ENCODE measurements around the gene NFATC4. TPM values are rescaled to one million over a fixed set of nuclear protein-coding genes. Genes with fewer than 3 reads are reported as not detected.

NFATC4 gene
- total RNA-seq, 1 experiment from 2014 or later = 15.1 TPM

DNA sequence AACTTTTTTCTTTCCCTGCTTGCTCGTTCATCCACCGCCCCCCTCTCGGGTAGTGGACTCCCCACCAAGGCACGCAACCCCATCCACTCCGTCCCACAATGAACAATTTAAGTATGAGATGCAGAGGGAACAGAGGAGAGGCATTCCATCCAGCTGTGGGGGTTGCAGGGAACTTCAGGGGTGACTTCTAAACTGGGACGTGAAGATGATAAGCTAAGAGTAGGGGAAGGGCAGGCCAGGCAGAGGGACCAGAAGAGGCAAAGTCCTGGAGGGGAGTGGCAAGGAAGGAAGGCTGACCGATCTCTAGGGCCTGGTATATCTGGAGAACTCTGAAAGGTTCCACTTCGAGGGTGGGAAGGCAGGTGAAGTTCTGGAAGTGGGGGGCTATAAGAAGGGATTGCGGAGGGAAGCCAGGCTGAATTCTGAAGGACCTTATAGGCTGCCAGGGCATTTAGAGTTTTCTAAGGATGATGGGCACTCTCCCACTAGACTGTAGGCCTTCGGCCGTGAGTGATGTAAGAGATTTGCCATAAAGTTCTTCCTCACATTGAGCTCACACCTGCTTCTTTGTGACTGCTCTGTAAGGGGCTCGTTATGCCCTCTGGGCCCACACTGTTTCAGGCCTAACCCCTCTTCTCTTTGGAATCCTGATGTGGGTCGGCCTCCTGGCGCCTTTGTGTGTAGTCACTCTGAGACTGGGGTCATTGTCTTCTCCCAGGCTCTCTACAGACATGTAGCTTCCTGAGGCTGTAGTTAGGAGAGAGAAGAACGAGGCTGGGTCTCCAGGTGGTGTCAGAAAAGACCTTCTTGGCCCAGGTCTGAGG is 12.1 kb downstream of the NFATC4 start:
- H3K4me3 ChIP-seq (ENCODE audit: low read length) = no peak overlapping the region
- H3K9ac ChIP-seq (ENCODE audit: low read length) = no peak overlapping the region
- H2AFZ ChIP-seq (ENCODE audit: low read length) = no peak overlapping the region
- no peaks in the 10 kb centered on the region for H3K9me2 ChIP-seq (replicated peaks; ENCODE audit: low read length)
- no peaks in the 10 kb centered on the region for H4K20me1 ChIP-seq (ENCODE audit: low read length)
- no peaks in the 10 kb centered on the region for H3K9me3 ChIP-seq (ENCODE audit: low read length)
- no peaks in the 10 kb centered on the region for H3K36me3 ChIP-seq (ENCODE audit: low read depth, low read length)
- no peaks in the 10 kb centered on the region for H3K79me2 ChIP-seq (ENCODE audit: low read length)
- H3K27me3 ChIP-seq (ENCODE audit: low read length) = no peaks in the 10 kb centered on the region
- H3K27ac ChIP-seq (ENCODE audit: low read length) = no peak overlapping the region
- DNase-seq = no peak
- ChIA-PET POLR2A (ENCODE audit: unreplicated experiment) (no interaction called here), CTCF (no interaction called here)
- no peak overlapping the region for H3K4me2 ChIP-seq (ENCODE audit: low read length)
- BruUV-seq (replicated peaks) = no TSS peak
- H3K4me1 ChIP-seq (ENCODE audit: insufficient read depth, low read length) = no peaks in the 10 kb centered on the region
- no peak for TF ChIP-seq EZH2phosphoT487 (IDR thresholded peaks at IDR 0.05; ENCODE audit: borderline replicate concordance, low read length)
- no peak for TF ChIP-seq EZH2 (IDR thresholded peaks at IDR 0.05; ENCODE audit: low read length, unreplicated experiment)
- TF ChIP-seq, protein P1, sequence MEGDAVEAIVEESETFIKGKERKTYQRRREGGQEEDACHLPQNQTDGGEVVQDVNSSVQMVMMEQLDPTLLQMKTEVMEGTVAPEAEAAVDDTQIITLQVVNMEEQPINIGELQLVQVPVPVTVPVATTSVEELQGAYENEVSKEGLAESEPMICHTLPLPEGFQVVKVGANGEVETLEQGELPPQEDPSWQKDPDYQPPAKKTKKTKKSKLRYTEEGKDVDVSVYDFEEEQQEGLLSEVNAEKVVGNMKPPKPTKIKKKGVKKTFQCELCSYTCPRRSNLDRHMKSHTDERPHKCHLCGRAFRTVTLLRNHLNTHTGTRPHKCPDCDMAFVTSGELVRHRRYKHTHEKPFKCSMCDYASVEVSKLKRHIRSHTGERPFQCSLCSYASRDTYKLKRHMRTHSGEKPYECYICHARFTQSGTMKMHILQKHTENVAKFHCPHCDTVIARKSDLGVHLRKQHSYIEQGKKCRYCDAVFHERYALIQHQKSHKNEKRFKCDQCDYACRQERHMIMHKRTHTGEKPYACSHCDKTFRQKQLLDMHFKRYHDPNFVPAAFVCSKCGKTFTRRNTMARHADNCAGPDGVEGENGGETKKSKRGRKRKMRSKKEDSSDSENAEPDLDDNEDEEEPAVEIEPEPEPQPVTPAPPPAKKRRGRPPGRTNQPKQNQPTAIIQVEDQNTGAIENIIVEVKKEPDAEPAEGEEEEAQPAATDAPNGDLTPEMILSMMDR (conservative IDR thresholded peaks at IDR 0.05; ENCODE audit: low read depth, low read length) = no peak
- no peak for ATAC-seq
- H3F3A ChIP-seq (ENCODE audit: low read length, unreplicated experiment) = no peaks in the 10 kb centered on the region
- intact Hi-C loops (cut with micrococcal nuclease) = no loop called here

DNA sequence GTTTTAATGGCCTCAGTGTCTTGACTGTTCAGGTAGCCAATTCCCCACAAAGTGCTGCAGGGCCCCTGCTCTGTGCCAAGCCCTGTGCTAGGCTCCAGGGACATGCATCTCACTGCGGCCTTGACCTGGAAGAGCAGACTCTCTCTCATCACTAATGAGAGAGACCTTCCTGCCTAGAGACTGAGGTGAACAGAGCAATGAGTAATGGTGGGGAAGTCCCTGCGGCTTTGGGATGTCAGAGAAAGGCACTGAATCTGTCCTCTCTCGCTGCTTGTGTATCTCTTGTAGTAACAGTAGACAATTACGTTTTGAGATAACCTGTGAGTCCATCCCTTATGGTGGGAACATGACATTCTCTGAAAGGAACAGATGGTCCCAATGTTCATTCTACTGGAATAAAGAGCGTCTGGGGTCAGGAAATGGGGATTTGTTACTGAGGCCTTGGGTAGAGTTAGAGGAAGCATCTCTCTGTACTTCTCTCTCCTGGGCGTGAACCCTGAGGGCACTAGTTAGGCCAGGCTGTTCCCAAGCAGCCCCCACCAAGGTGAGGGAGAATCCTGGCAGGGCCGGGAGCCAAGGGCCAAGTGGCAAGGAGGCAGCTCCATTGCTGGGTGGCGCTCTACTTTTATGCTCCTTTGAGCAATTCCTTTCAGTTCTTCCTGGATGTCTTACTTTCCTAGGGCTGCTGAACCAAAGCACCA is 13.5 kb downstream of the NFATC4 start:
- no peaks in the 10 kb centered on the region for H3F3A ChIP-seq (ENCODE audit: low read length, unreplicated experiment)
- BruUV-seq (replicated peaks) = no TSS peak
- H3K4me3 ChIP-seq (ENCODE audit: low read length) = no peak overlapping the region
- no peaks in the 10 kb centered on the region for H3K4me1 ChIP-seq (ENCODE audit: insufficient read depth, low read length)
- H3K9me3 ChIP-seq (ENCODE audit: low read length) = no peaks in the 10 kb centered on the region
- DNase-seq (no peak), ATAC-seq (no peak)
- no peak overlapping the region for H2AFZ ChIP-seq (ENCODE audit: low read length)
- no peak overlapping the region for H3K9ac ChIP-seq (ENCODE audit: low read length)
- H4K20me1 ChIP-seq (ENCODE audit: low read length) = no peaks in the 10 kb centered on the region
- H3K79me2 ChIP-seq (ENCODE audit: low read length) = no peaks in the 10 kb centered on the region
- H3K4me2 ChIP-seq (ENCODE audit: low read length) = no peak overlapping the region
- no peak for TF ChIP-seq EZH2 (IDR thresholded peaks at IDR 0.05; ENCODE audit: low read length, unreplicated experiment)
- TF ChIP-seq, protein P1 (conservative IDR thresholded peaks at IDR 0.05; ENCODE audit: low read depth, low read length) = no peak
- H3K36me3 ChIP-seq (ENCODE audit: low read depth, low read length) = no peaks in the 10 kb centered on the region
- no peaks in the 10 kb centered on the region for H3K9me2 ChIP-seq (replicated peaks; ENCODE audit: low read length)
- ChIA-PET CTCF (no interaction called here), POLR2A (ENCODE audit: unreplicated experiment) (no interaction called here)
- H3K27me3 ChIP-seq (ENCODE audit: low read length) = no peaks in the 10 kb centered on the region
- H3K27ac ChIP-seq (ENCODE audit: low read length) = no peak overlapping the region
- intact Hi-C loops (cut with micrococcal nuclease) = no loop called here

DNA sequence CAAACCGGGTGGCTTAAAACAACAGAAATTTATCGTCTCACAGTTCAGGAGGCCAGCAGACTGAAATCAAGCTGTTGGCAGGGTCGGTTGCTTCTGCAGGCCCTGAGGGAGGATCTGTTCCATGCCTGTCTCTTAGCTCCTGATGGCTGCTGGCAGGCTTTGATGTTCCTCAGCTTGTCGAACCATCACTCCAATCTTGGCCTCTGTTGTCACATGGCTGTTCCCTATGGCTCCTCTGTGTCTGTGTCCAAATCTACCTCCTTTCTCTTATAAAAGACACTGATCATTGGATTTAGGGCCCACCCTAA is 14.0 kb downstream of the NFATC4 start:
- H3K9me3 ChIP-seq (ENCODE audit: low read length) = no peaks in the 10 kb centered on the region
- ChIA-PET POLR2A (ENCODE audit: unreplicated experiment) (no interaction called here), CTCF (no interaction called here)
- no peak overlapping the region for H3K27ac ChIP-seq (ENCODE audit: low read length)
- H3K4me3 ChIP-seq (ENCODE audit: low read length) = no peak overlapping the region
- no peaks in the 10 kb centered on the region for H3K79me2 ChIP-seq (ENCODE audit: low read length)
- H2AFZ ChIP-seq (ENCODE audit: low read length) = no peak overlapping the region
- no peaks in the 10 kb centered on the region for H3K36me3 ChIP-seq (ENCODE audit: low read depth, low read length)
- no TSS peak for BruUV-seq (replicated peaks)
- H4K20me1 ChIP-seq (ENCODE audit: low read length) = no peaks in the 10 kb centered on the region
- ATAC-seq = no peak
- no peak overlapping the region for H3K9ac ChIP-seq (ENCODE audit: low read length)
- H3K4me1 ChIP-seq (ENCODE audit: insufficient read depth, low read length) = no peaks in the 10 kb centered on the region
- DNase-seq = no peak
- no peak overlapping the region for H3K4me2 ChIP-seq (ENCODE audit: low read length)
- TF ChIP-seq EZH2phosphoT487 (IDR thresholded peaks at IDR 0.05; ENCODE audit: borderline replicate concordance, low read length) (no peak), EZH2 (IDR thresholded peaks at IDR 0.05; ENCODE audit: low read length, unreplicated experiment) (no peak)
- TF ChIP-seq, protein P1 (conservative IDR thresholded peaks at IDR 0.05; ENCODE audit: low read depth, low read length) = no peak
- no peaks in the 10 kb centered on the region for H3K9me2 ChIP-seq (replicated peaks; ENCODE audit: low read length)
- intact Hi-C loops (cut with micrococcal nuclease) = no loop called here
- no peaks in the 10 kb centered on the region for H3F3A ChIP-seq (ENCODE audit: low read length, unreplicated experiment)
- no peaks in the 10 kb centered on the region for H3K27me3 ChIP-seq (ENCODE audit: low read length)
